ENCODE results near the gene SATB2.

SATB2 gene

DNA sequence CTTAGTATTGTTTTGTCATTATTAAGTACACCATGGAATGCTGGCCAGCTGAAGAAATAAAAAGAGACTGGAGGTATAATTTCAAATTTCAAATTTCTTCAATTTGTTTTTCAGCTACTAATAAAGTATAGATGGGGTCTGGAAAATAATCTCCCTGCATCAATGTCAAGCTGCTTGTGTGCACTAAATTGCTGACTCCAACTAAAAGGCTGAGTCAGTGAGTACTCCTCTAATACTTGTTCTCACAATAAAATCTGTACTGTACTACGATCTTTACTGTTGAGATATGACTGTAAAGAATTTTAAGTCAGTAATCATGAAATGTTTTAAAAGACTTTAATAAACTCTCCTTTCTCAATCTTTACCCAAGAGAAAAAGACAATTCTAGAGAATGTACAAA, 131.9 kb downstream of the SATB2 start:
- H3F3A ChIP-seq (ENCODE audit: control insufficient read depth, insufficient read depth) = no peaks in the 10 kb centered on the region
- no peak overlapping the region for H3K4me2 ChIP-seq (ENCODE audit: low read length)
- no peaks in the 10 kb centered on the region for H3K36me3 ChIP-seq (ENCODE audit: control insufficient read depth, low read length)
- H3K4me3 ChIP-seq (ENCODE audit: low read length) = no peak overlapping the region
- no peaks in the 10 kb centered on the region for H3K27me3 ChIP-seq (ENCODE audit: control insufficient read depth, low read length)
- H3K9me2 ChIP-seq (replicated peaks; ENCODE audit: control insufficient read depth, low read length) = no peaks in the 10 kb centered on the region
- TF ChIP-seq, protein P1, sequence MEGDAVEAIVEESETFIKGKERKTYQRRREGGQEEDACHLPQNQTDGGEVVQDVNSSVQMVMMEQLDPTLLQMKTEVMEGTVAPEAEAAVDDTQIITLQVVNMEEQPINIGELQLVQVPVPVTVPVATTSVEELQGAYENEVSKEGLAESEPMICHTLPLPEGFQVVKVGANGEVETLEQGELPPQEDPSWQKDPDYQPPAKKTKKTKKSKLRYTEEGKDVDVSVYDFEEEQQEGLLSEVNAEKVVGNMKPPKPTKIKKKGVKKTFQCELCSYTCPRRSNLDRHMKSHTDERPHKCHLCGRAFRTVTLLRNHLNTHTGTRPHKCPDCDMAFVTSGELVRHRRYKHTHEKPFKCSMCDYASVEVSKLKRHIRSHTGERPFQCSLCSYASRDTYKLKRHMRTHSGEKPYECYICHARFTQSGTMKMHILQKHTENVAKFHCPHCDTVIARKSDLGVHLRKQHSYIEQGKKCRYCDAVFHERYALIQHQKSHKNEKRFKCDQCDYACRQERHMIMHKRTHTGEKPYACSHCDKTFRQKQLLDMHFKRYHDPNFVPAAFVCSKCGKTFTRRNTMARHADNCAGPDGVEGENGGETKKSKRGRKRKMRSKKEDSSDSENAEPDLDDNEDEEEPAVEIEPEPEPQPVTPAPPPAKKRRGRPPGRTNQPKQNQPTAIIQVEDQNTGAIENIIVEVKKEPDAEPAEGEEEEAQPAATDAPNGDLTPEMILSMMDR (IDR thresholded peaks at IDR 0.05; ENCODE audit: low read depth, low read length, poor library complexity, severe bottlenecking) = no peak
- TF ChIP-seq EZH2phosphoT487 (IDR thresholded peaks at IDR 0.05; ENCODE audit: borderline replicate concordance, low read length) = no peak
- no peaks in the 10 kb centered on the region for H3K79me2 ChIP-seq (ENCODE audit: control insufficient read depth, low read length)
- no peaks in the 10 kb centered on the region for H4K20me1 ChIP-seq (ENCODE audit: control insufficient read depth, insufficient read depth, low read depth, low read length)
- H3K4me1 ChIP-seq (ENCODE audit: control insufficient read depth, low read length) = no peaks in the 10 kb centered on the region
- H3K9me3 ChIP-seq (ENCODE audit: control insufficient read depth, insufficient read depth, low read length) = no peaks in the 10 kb centered on the region
- H3K27ac ChIP-seq (ENCODE audit: low read depth, low read length) = no peak overlapping the region

DNA sequence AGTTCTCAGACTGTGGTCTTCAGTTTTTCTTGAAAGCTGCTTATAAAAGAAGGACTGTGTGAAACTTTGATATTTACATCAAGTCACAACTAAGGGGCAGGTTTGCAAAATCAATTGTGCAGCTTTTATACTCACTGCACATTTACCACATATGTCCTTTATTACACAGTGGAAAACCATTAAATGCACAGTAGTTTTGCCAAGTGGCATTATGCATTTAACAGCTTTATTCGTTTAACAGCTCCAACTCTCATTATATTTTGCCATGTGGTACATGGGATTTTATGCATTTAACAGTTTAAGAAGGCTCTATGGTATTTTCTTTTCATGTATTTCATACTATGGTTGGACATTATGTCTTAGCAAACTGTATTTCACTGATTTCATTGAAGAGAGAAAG, 135.6 kb downstream of the SATB2 start:
- no peaks in the 10 kb centered on the region for H3K4me1 ChIP-seq (ENCODE audit: control insufficient read depth, low read length)
- TF ChIP-seq, protein P1 (IDR thresholded peaks at IDR 0.05; ENCODE audit: low read depth, low read length, poor library complexity, severe bottlenecking) = no peak
- TF ChIP-seq EZH2phosphoT487 (IDR thresholded peaks at IDR 0.05; ENCODE audit: borderline replicate concordance, low read length) = no peak
- no peaks in the 10 kb centered on the region for H4K20me1 ChIP-seq (ENCODE audit: control insufficient read depth, insufficient read depth, low read depth, low read length)
- no peaks in the 10 kb centered on the region for H3K9me2 ChIP-seq (replicated peaks; ENCODE audit: control insufficient read depth, low read length)
- H3F3A ChIP-seq (ENCODE audit: control insufficient read depth, insufficient read depth) = no peaks in the 10 kb centered on the region
- no peaks in the 10 kb centered on the region for H3K79me2 ChIP-seq (ENCODE audit: control insufficient read depth, low read length)
- H3K4me3 ChIP-seq (ENCODE audit: low read length) = no peak overlapping the region
- H3K27me3 ChIP-seq (ENCODE audit: control insufficient read depth, low read length) = no peaks in the 10 kb centered on the region
- no peak overlapping the region for H3K4me2 ChIP-seq (ENCODE audit: low read length)
- no peaks in the 10 kb centered on the region for H3K9me3 ChIP-seq (ENCODE audit: control insufficient read depth, insufficient read depth, low read length)
- H3K27ac ChIP-seq (ENCODE audit: low read depth, low read length) = no peak overlapping the region
- H3K36me3 ChIP-seq (ENCODE audit: control insufficient read depth, low read length) = no peaks in the 10 kb centered on the region

DNA sequence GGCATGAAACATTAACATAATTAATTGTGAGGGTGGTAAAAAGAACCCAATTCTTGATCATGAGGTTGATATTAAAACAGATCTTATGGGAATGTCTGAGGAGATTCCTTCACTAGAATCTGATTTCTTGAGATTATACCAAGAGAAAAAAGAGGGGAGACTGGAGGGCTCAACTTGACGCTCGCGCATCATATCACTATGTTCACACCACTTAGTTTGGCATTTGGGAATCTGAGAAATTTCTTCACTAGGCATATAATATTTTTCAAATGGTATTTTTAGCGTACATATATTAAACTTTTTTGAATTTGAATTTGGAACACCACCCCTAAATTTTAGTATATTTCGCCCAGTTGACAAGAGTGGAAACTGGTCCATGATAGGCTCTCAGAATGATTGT, 140.1 kb downstream of the SATB2 start:
- H3K4me1 ChIP-seq (ENCODE audit: control insufficient read depth, low read length) = no peaks in the 10 kb centered on the region
- H3K9me3 ChIP-seq (ENCODE audit: control insufficient read depth, insufficient read depth, low read length) = no peaks in the 10 kb centered on the region
- no peak overlapping the region for H3K4me2 ChIP-seq (ENCODE audit: low read length)
- no peaks in the 10 kb centered on the region for H3K9me2 ChIP-seq (replicated peaks; ENCODE audit: control insufficient read depth, low read length)
- TF ChIP-seq EZH2phosphoT487 (IDR thresholded peaks at IDR 0.05; ENCODE audit: borderline replicate concordance, low read length) = no peak
- TF ChIP-seq, protein P1 (IDR thresholded peaks at IDR 0.05; ENCODE audit: low read depth, low read length, poor library complexity, severe bottlenecking) = no peak
- H3K4me3 ChIP-seq (ENCODE audit: low read length) = no peak overlapping the region
- no peaks in the 10 kb centered on the region for H3F3A ChIP-seq (ENCODE audit: control insufficient read depth, insufficient read depth)
- H3K79me2 ChIP-seq (ENCODE audit: control insufficient read depth, low read length) = no peaks in the 10 kb centered on the region
- no peak overlapping the region for H3K27ac ChIP-seq (ENCODE audit: low read depth, low read length)
- no peaks in the 10 kb centered on the region for H3K36me3 ChIP-seq (ENCODE audit: control insufficient read depth, low read length)
- H4K20me1 ChIP-seq (ENCODE audit: control insufficient read depth, insufficient read depth, low read depth, low read length) = no peaks in the 10 kb centered on the region
- H3K27me3 ChIP-seq (ENCODE audit: control insufficient read depth, low read length) = no peaks in the 10 kb centered on the region

DNA sequence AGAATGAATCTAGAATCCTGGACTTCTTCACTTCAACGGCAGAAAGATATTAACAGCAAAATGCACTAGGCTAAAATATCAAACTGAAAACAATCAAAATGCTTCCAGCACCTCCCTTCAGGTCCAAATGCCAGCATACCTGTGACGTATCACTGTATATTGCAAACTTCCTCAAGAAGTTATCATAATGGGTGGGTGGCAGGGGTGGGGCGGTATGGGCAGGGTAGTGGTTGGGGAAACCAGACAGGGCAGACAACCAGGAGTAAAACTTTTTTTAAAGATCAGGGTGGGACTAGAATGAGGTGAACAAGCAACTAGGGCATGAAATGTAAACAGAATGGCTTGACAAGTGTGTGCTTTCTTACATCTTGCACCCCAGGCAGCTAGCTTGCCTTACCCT, 140.9 kb downstream of the SATB2 start:
- Histone ChIP-seq H4K20me1 (ENCODE audit: control insufficient read depth, insufficient read depth, low read depth, low read length) (no peaks in the 10 kb centered on the region), H3F3A (ENCODE audit: control insufficient read depth, insufficient read depth) (no peaks in the 10 kb centered on the region), H3K27me3 (ENCODE audit: control insufficient read depth, low read length) (no peaks in the 10 kb centered on the region), H3K4me3 (ENCODE audit: low read length) (no peak overlapping the region), H3K9me3 (ENCODE audit: control insufficient read depth, insufficient read depth, low read length) (no peaks in the 10 kb centered on the region), H3K36me3 (ENCODE audit: control insufficient read depth, low read length) (no peaks in the 10 kb centered on the region), H3K9me2 (replicated peaks; ENCODE audit: control insufficient read depth, low read length) (no peaks in the 10 kb centered on the region), H3K4me1 (ENCODE audit: control insufficient read depth, low read length) (no peaks in the 10 kb centered on the region), H3K79me2 (ENCODE audit: control insufficient read depth, low read length) (no peaks in the 10 kb centered on the region), H3K4me2 (ENCODE audit: low read length) (no peak overlapping the region), H3K27ac (ENCODE audit: low read depth, low read length) (no peak overlapping the region)
- TF ChIP-seq EZH2phosphoT487 (IDR thresholded peaks at IDR 0.05; ENCODE audit: borderline replicate concordance, low read length) = no peak
- TF ChIP-seq, protein P1 (IDR thresholded peaks at IDR 0.05; ENCODE audit: low read depth, low read length, poor library complexity, severe bottlenecking) = no peak
